ENCODE results near the gene CDCP1. TPM values are rescaled to one million over a fixed set of nuclear protein-coding genes. Genes with fewer than 3 reads are reported as not detected.

CDCP1 gene
- total RNA-seq, 2 experiments from 2014 or later = 1.7 to 1.8 TPM

DNA sequence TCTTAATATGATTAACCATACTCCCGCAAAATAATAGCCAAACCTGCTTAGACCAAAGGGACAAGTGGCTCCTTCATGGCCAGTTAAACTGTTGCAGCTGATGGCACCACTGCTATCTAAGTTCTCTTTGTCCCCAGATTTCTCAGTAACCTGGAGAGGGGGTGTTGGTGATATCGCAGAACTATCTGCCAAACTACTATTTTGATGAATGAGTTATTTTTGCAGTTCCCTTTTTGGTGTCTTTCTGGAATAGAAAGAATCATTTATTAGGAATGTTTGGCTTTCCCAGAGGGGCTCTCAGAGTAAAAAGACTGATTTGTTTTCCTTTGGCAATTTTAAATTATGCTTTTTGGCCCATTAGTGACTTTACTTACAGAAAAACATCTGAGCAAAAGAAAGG is 87.0 kb downstream of the CDCP1 start:
- TF ChIP-seq, protein P1, sequence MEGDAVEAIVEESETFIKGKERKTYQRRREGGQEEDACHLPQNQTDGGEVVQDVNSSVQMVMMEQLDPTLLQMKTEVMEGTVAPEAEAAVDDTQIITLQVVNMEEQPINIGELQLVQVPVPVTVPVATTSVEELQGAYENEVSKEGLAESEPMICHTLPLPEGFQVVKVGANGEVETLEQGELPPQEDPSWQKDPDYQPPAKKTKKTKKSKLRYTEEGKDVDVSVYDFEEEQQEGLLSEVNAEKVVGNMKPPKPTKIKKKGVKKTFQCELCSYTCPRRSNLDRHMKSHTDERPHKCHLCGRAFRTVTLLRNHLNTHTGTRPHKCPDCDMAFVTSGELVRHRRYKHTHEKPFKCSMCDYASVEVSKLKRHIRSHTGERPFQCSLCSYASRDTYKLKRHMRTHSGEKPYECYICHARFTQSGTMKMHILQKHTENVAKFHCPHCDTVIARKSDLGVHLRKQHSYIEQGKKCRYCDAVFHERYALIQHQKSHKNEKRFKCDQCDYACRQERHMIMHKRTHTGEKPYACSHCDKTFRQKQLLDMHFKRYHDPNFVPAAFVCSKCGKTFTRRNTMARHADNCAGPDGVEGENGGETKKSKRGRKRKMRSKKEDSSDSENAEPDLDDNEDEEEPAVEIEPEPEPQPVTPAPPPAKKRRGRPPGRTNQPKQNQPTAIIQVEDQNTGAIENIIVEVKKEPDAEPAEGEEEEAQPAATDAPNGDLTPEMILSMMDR (IDR thresholded peaks at IDR 0.05) = no peak
- Mint-ChIP-seq H3K9me3 (no peaks in the 10 kb centered on the region), H3K27me3 (no peaks in the 10 kb centered on the region), H3K27ac (no peak overlapping the region), H3K4me1 (ENCODE audit: low read depth) (no peaks in the 10 kb centered on the region), H3K4me3 (no peak overlapping the region), H3K36me3 (ENCODE audit: low read depth) (no peaks in the 10 kb centered on the region)
- Histone ChIP-seq H3K36me3 (ENCODE audit: insufficient read depth, low read length) (no peaks in the 10 kb centered on the region), H3K27me3 (ENCODE audit: control insufficient read depth in 1 of 2, insufficient read depth in 2 of 2, low read length in 2 of 2) (no peaks in the 10 kb centered on the region), H3K4me3 (ENCODE audit: low read length) (no peak overlapping the region), H3K9me3 (ENCODE audit: control insufficient read depth in 1 of 2, insufficient read depth in 1 of 2, low read length in 2 of 2) (no peaks in the 10 kb centered on the region), H3K4me1 (ENCODE audit: insufficient read depth, low read length) (no peaks in the 10 kb centered on the region), H3K27ac (ENCODE audit: low read depth in 1 of 2, low read length in 2 of 2) (no peak overlapping the region)
- intact Hi-C loops (cut with DNase I, micrococcal nuclease) = no loop called here
- CTCF ChIA-PET = no interaction called here
- ATAC-seq (ENCODE audit: poor library complexity) (no peak), DNase-seq (no peak)
- POLR2A ChIA-PET = no interaction called here

GRCh38 chr3:45057557-45057956 is 88.6 kb downstream of the CDCP1 start:
- H3K4me1 ChIP-seq (ENCODE audit: insufficient read depth, low read length) = no peaks in the 10 kb centered on the region
- H3K4me3 ChIP-seq (ENCODE audit: low read length) = no peak overlapping the region
- no peak for ATAC-seq (ENCODE audit: poor library complexity)
- no peaks in the 10 kb centered on the region for H3K36me3 ChIP-seq (ENCODE audit: insufficient read depth, low read length)
- no peak for DNase-seq
- Mint-ChIP-seq H3K27ac (no peak overlapping the region), H3K4me1 (ENCODE audit: low read depth) (no peaks in the 10 kb centered on the region), H3K27me3 (no peaks in the 10 kb centered on the region), H3K36me3 (ENCODE audit: low read depth) (no peaks in the 10 kb centered on the region), H3K9me3 (no peaks in the 10 kb centered on the region), H3K4me3 (no peak overlapping the region)
- H3K9me3 ChIP-seq (ENCODE audit: control insufficient read depth in 1 of 2, insufficient read depth in 1 of 2, low read length in 2 of 2) = no peaks in the 10 kb centered on the region
- TF ChIP-seq, protein P1 (IDR thresholded peaks at IDR 0.05) = no peak
- intact Hi-C loops (cut with DNase I, micrococcal nuclease) = no loop called here
- ChIA-PET POLR2A (no interaction called here), CTCF (no interaction called here)
- H3K27me3 ChIP-seq (ENCODE audit: control insufficient read depth in 1 of 2, insufficient read depth in 2 of 2, low read length in 2 of 2) = no peaks in the 10 kb centered on the region
- no peak overlapping the region for H3K27ac ChIP-seq (ENCODE audit: low read depth in 1 of 2, low read length in 2 of 2)

GRCh38 chr3:45056608-45057301 is 89.4 kb downstream of the CDCP1 start:
- Mint-ChIP-seq H3K9me3 (no peaks in the 10 kb centered on the region), H3K27ac (no peak overlapping the region), H3K27me3 (no peaks in the 10 kb centered on the region), H3K4me3 (no peak overlapping the region), H3K4me1 (ENCODE audit: low read depth) (no peaks in the 10 kb centered on the region), H3K36me3 (ENCODE audit: low read depth) (no peaks in the 10 kb centered on the region)
- intact Hi-C loops (cut with DNase I, micrococcal nuclease) = no loop called here
- H3K9me3 ChIP-seq (ENCODE audit: control insufficient read depth in 1 of 2, insufficient read depth in 1 of 2, low read length in 2 of 2) = no peaks in the 10 kb centered on the region
- no peaks in the 10 kb centered on the region for H3K27me3 ChIP-seq (ENCODE audit: control insufficient read depth in 1 of 2, insufficient read depth in 2 of 2, low read length in 2 of 2)
- no peaks in the 10 kb centered on the region for H3K36me3 ChIP-seq (ENCODE audit: insufficient read depth, low read length)
- no peak overlapping the region for H3K27ac ChIP-seq (ENCODE audit: low read depth in 1 of 2, low read length in 2 of 2)
- ChIA-PET POLR2A (no interaction called here), CTCF (interaction anchor here (0.6 kb wide), 1 partner anchor 455 kb away, joined by 3 read pairs; no protein-coding TSS in a partner anchor)
- no peak for DNase-seq
- no peak overlapping the region for H3K4me3 ChIP-seq (ENCODE audit: low read length)
- TF ChIP-seq, protein P1 (IDR thresholded peaks at IDR 0.05) = no peak
- ATAC-seq (ENCODE audit: poor library complexity) = no peak
- H3K4me1 ChIP-seq (ENCODE audit: insufficient read depth, low read length) = no peaks in the 10 kb centered on the region
